NCI-H1105 treated with DMSO at 0.1 percent for 48 hours (cell line): ENCODE measurements around the gene TCF12.

Experiments used
- DNase-seq: peaks from one replicate; lab custom pipeline; 2025; lab: John Stamatoyannopoulos, UW

Gene TCF12

DNA sequence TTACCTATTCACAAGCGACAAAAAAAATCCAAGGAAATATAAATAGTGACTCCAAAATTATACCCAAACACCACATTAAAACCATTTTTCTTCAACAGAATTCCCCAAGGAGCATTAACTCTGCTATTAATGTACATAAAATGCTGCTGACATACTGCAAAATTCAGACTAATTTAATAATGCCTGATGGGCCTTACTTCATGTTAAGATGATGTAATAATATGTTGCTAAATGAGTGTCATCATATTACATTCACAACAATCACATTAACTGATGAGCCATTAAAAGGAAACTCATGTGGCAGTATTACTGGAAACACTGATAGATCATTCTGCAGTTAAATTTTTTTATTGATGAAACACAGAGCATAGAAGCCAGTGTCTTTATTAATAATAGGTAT is 253.0 kb downstream of the TCF12 start:
- no peak for DNase-seq

DNA sequence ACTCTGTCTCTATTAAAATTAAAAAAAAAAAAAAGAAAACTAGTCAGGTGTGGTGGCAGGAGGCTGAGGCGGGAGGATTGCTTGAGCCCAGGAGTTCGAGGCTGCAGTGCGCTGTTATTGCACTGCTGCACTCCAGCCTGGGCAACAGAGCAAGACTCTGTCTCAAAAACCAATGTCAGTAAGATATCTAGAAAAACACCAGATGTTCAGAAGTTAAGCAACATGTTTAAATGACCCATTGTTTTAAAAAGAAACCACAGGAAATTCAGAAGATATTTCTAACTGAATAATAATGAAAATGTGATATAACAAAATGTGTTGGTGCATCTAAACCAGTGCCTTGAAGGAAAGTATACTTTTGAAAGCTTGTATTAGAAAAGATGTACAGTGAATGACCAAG is 254.5 kb downstream of the TCF12 start:
- DNase-seq = no peak

DNA sequence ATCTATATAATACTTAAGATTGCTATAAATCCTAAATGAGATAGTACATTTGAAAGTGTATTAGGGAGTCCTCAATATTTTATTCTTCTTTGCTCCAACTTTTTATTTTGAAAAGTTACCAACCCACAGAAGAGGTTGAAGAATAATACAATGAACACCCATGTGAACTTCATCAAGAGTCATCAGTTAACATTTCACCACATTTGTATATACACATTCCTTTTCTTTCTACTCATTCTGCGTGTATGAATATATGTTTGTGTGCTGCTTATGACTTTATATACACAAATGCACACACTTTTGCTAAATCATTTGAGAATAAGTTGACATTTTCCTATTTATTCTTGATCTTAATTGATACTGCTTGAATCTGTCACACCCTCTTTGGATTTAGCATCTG is 264.6 kb downstream of the TCF12 start:
- no peak for DNase-seq

DNA sequence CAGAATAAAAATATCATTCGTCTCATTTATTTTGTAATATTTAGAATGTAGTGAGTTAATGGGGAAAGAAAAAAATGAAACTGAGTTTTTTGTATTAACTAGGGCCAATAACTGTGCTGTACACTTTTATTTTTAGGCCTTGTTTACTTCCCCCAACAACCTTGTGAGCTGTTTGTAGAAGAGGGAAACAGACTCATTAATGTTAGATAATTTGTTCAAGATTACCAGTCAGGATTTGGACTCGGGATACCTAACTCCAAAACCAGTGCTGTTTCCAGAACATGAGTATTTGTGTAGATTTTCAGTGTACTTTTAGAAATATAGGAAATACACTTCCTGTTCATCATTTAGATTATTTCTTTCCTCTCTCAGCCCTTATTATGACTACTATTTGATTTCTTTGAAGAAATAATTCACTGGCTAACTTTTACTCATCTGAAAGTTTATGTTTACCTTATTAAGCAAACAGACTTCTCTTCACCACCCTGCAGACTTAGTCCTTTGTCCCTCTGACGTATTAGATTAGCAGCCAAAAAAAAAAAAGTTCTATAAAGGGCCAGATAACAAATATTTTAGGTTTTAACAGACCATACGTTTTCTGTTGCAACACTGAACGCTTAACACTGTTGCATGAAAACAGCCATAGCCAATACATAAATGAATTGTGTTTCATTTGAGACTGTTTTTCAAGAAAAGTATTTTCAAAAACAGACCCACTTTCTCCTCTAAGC is 265.3 kb downstream of the TCF12 start:
- no peak for DNase-seq

DNA sequence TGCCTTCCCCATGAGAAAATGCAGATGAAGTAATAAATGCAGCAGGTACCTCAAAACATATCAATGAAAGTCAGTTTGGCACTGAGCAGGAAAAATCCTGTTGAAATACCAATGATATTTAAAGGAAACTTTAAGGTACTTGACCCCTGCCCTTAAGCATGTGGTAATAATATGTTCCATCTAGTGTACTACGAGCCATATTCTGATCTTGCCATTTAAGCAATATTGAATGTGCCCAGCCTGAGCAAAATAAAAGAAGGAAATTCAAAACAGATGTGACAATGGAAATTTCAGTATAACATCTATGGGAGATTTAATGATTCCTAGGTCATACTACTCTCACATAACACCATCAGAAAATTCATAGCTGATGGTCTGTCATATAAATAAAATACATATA is 266.1 kb downstream of the TCF12 start:
- no peak for DNase-seq

DNA sequence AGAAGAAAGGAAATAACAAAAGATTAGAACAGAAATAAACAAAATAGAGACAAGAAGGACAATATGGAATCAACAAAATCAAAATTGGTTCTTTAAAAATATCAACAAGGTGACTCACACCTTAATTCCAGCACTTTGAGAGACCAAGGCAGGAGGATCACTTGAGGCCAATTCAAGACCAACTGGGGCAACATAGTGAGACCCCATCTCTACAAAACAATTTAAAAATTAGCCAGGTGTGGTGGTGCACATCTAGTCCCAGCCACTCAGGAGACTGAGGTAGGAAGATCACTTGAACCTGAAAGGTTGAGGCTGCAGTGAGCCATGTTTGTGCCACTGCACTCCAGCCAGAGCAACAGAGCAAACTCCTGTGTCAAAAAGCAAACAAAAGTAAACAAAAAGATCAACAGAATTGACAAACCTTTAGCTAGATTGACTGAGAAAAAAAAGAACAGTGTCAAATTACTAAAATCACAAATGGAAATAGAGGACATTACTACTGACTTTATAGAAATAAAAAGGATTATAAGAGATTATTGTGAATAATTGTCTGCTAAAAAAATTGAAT is 267.1 kb downstream of the TCF12 start:
- no peak for DNase-seq

DNA sequence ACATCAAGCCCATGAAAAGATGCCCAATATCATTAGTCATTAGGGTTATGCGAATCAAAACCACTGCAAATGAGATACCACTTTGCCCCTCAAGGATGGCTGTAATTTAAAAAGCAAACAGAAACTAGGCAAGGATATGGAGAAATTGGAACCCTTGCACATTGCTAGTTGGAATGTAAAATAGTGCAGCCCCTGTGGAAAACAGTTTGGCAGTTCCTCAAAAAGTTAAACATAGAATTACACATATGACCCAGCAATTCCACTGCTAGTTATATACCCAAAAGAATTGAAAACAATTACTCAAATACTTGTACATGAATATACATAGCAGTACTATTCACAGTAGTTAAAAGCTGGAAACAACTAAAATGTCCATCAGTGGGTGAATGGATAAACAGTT is 271.0 kb downstream of the TCF12 start:
- no peak for DNase-seq

DNA sequence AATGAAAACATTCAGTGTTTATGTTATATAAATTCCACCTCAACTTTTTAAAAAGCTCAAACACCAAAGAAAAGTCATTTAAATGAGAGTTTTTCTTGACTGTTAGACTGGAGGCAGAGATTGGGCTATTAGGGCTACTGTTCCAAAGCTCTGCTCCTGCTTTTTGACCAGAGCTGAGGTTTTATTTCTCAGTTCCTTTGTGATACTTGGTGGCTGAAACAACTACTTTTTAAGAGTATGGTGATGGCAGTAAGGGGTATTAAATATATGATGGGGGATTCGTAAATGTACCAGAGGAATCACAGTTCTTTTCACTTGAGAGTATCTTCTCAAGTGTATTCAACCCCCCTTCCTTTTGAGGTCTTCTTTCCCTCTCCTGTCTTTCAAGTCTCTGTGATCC is 271.8 kb downstream of the TCF12 start:
- no peak for DNase-seq

DNA sequence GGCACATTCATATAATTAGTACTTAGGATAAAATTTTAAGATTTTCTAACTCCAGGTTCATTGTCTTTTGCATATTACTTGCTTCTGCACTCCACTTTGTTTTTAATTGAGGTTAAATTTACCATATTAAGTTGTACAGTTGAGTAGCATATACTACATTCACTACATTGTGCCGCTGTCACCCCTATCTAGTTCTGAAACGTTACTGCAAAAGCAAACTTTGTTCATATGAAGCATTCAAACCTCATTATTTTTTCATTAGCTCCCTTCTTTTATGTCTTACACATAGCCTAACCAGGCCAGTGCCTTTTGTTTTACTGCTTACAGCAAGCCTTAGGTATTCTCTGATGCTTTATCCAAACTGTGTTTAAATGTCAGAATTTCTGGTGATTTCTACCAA is 274.7 kb downstream of the TCF12 start:
- DNase-seq = no peak

DNA sequence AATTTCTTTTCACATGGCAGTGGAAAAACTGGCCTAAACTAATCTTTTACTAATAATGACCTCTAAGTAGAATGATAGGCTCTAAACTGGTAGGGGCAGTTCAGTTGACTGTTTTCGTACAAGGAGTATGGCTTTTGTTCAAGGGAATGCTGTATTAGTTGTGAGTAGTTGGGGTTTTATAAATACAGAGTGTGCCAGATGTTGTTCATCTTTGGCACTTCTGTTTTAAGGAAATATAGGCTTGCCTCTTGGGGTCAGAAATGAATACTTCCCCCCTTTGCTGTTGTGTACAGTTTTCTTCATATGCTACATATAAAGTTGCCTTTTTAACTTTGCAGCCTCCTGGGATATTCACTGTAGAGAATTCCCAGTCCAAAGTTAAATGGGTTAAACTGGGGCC is 276.9 kb downstream of the TCF12 start:
- no peak for DNase-seq

DNA sequence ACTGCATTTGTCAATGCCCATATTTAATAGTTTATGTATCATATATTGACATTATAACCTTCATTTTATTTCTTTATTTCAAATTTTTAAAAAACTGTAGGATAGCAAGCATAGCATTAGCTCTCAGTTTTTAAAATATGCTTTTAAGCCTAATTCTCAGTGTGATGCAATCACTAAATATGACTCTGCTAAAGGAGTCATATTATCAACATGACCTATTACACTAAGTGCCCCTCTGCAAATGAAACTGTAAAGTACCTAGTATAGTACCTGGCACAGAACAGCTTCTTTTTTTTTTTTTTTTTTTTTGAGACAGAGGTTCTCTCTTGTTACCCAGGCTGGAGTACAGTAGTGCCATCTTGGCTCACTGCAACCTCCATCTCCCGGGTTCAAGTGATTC is 278.4 kb downstream of the TCF12 start:
- peak; percentile 63 for DNase-seq

DNA sequence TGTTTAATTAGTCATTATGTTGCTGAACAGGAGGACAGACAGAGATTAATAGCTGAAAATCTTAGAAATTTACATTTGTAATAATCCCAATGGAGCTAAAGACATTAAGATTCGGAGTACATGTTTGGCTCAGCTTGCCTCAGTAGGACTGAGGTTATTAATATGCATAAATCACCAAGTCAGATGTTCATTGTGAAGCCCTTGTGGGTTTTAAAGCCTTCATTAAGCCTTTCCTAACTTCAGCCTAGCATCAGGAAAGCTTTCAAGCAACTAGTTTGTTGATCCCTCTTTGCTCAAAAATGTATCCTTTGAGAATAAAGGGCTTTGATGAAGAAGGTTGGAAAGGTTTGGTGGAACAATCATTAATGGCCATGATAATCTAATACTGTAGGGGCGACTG is 279.7 kb downstream of the TCF12 start:
- peak; percentile 72 for DNase-seq

DNA sequence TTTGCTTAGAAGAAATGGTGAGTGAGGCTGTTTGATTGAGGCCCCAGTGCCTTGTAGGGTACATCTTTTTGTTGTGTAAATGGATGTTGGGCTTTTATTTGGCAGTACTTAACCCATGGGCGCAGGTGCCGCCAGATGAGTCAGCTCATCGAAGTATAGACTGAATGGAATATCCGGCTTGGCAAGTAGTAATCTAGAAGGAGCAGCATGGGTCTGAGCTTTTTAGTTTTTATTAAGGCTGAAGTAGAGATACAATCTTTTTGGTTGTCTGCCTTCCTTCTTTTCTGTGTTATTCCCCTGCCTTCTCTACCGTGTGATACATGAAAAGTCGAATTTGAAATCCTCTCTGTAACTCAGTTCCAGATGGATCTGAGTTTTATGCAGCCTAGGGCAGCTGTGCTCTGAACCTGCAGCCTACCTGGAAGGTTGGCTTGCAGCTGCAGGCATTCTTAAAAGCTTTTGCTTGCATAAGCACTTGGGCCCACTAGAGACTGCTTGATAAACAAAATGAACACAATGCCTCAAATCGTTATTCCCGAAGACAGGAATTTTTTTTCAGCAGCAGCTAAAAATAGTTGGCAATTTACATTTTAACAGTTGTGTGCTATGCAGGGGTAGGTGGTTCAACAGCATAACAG is 280.3 kb downstream of the TCF12 start:
- peak; percentile 99 for DNase-seq

DNA sequence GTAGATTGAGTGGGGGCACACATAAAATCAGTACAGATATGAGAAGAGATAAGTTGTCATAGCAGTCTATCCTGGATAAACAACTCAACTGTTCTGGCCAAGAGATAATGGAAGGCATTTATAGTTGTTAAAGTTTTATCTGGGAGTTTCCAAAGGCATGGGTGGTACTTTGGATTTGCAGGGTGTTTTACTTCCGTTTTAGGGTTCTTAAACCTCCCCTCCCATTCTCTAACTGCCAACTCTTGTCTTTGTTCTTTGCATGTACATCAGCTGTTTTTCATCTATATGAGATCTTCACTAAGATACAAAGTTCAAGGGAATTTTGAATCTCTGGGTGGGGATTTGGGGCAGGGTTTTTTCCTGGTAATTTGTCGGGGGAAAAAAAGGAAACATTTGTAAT is 283.1 kb downstream of the TCF12 start:
- DNase-seq = no peak

DNA sequence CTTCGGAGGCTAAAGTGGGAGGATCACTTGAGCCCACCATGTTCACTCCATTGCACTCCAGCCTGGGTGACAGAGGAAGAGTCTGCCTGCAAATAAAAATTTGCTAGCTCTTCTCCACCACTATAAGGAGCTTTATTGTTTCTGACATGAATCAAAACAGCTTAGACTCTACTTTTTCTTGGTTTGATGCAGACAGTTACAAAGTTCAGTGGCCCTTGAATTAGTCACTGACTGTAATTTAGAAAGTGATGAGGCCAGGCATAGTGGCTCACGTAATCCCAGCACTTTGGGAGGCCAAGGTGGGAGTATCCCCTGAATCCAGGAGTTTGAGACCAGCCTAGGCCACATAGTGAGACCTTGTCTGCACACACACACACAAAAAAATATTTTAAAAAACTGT is 285.5 kb downstream of the TCF12 start:
- no peak for DNase-seq

DNA sequence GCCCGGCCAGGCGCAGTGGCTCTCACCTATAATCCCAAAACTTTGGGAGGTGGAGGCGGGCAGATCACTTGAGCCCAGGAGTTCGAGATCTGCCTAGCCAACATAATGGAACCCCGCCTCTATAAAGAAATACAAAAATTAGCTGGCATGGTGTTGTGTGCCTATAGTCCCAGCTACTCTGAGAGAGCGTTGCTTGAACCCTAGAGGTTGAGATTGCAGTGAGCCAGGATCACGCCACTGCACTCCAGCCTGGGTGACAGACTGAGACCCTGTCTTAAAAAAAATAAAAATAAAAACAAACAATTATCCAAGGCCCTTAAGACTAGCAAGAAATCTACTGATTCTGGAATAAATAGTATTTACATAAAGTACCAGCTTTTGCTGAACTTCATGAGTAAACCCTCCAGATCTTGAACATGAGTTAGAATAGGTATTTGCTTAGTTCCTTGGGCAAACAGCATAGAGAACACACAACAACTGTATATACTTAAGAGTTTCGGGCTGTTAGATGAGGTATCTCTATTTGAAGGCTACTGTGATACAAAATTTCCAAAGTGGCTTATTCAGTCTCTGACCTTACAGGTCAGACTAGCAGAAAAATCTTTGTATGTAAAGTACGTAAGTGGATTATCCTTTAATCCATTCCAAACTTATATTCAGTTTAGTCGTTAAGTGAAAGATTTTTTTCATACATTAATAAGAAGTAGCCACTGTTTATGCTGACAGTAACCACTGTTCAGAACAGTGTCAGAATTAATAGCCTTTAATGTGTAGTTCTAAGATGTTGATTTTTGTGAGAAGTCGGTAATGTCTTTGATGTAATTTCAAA is 286.8 kb downstream of the TCF12 start:
- no peak for DNase-seq

DNA sequence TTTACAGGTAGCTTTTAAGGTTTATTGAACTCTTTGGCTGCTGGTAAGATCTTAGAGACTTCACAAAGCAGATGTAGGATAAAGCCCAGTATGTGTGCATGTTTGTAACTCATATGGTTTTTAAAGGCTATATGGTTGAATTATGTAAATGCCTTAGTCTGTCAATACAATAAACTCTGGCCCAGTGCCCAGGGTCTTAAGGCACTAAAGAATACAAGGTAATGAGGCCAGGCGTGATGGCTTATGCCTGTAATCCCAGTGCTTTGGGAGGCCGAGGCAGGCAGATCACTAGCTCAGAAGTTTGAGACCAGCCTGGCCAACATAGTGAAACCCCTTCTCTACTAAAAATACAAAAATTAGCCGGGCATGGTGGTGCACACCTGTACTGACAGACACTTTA is 287.6 kb downstream of the TCF12 start:
- DNase-seq = peak; percentile 46

DNA sequence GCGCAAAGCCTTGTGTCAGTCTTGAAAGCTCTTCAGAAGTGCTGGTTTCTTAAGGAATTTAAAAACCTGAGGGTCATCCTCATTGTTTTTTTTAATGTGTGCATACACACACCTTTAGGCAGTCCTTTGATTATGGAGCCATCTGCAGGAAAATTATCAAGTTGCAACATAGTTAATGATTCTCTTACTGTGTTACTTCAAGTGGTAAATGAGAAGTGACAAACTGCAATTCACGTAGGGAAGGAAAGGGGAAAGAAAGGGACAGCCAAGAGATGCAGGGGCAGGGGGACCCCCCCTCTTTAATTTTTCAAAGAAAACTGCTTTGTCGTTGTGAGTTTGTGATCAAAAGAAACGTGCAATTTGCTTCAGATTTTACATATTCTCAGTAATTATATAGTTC is 295.4 kb downstream of the TCF12 start:
- DNase-seq = peak; percentile 96

DNA sequence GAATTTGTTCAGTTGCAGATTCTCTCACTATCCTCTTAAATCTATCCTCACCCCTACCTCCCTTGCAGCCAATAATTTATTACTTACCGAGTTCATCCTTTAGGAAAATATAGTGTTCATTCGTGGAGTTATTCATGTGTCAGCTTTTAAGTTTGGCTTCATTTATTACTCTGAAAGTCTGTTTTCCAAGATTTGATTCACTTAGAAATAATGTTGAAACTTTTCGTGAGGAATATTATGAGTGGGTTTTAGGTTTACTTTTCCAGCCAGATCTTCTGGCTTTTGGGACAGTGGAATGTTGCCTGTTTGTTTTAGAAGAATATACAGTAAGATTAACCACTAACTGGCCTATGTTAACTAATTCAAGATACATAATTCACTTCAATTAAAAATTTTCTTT is 296.9 kb downstream of the TCF12 start:
- DNase-seq = no peak

DNA sequence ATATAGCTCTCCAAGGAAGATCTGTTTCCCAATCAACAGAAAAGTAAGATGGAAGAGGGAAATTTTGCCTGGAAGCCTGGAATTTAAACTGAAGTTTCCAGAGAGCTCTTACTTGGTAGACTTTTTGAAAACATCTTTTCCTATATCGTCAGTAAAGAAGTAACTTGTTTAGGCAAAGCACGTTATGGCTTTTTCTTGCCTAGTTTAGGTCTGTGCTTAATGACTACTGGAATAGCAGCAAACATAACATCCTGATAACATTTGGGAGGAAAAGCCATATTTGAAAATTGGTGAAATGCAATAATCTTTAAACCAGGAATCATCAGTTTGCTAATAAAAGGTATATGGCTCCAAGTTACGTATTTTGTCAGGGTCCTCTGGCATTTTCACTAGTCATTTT is 297.4 kb downstream of the TCF12 start:
- DNase-seq = peak; percentile 70

DNA sequence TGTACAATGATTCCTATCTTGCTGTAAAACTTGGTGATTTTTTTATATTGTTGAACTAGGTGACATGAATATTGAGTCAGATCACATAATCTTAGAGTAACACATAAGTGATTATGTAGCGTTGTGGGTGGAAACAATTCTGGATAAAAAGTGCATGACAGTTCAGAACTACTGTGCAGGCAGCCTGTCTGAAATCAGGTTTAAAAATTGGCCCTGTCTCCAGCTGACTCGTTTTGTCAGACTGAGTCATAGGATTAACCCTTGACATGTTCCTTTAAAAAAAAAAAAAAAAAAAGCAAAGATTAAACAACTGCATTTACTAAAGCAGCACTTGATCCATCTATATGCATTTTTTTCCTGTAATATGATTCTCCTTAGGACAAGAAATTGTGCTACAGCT is 297.8 kb downstream of the TCF12 start:
- peak; percentile 70 for DNase-seq

DNA sequence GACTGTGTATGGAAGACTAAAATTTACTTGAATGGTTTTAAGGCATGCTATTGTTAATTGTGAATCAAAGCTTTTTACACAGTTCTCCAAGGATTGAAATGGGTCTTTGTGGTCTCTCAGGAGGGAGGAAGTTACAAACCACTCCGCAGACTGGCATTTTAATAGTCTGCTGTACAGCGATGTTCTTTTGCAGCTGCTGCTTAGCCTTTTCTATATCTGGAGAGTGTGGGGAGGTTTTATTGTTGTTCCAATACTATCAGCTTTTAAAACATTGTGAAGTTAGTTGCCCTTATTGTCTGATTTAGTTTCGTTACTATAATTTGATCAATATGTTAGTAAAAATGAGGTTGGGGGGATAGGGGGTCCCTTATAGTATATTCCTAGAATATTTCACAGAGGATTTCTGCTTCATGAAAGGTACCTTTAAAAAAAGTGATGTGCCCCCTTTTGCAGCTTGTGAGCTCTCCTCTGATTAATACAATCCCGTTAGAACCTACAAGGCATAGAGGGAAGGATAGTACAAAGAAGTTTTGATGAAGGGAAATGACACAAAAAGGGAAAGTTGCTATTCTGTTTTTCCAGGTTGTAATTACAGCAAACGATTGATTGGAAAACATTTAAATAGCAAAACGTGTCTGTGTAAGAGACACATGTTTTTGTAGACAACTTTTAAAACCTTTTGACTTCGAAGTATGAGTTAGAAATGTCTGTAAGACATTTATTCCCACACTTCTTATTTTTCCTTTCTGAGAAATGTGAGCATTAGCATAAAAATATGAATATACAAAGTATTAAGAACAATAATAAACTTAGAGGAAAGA is 299.5 kb downstream of the TCF12 start:
- DNase-seq = peak; percentile 71
